ENCODE measurements around the gene AGPAT1.
A peak's percentile ranks its signal among the peaks of the same experiment; 100 is the strongest.

The AGPAT1 gene

DNA sequence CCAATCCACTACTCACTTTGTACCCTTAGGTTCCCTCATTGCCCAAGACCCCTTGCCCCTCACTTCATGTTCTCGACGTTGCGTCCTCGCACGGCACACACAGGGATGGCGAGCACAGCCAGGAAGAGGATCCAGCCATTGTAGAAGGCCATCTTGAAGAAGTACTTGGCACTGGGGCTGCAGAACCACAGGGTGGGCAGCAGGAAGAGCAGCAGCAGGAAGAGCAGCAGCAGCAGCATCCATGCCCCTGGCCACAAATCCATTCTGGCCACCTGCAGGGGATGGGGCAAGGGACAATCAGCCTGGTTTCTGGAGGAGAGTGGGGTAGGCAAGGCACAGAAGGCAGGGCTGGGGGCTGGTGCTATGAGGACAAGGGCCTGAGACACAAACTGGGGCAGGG is 4.7 kb downstream of the AGPAT1 start:
- no peak for DNase-seq (ENCODE audit: low read depth in 4 of 4, low spot score in 1 of 4)

DNA sequence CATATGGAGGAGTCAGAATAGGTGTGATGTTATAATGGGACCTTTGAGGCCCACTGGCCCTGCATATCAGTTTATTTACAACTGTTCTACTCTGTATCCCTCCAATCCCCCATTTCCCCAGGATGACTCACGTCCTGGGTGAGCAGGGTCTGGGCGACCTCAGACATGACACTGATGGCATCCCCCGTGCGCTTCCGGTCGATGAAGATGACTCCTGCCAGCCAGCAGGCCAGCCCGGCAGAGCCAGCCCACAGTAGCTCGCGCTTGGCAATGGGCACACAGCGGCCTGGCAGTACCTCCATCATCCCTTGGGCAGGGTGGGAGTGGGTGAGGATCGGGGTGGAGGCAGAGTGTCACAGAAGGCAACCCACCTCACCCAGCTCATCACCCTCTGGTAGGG is 5.6 kb downstream of the AGPAT1 start:
- DNase-seq (ENCODE audit: low read depth in 4 of 4, low spot score in 1 of 4) = no peak

DNA sequence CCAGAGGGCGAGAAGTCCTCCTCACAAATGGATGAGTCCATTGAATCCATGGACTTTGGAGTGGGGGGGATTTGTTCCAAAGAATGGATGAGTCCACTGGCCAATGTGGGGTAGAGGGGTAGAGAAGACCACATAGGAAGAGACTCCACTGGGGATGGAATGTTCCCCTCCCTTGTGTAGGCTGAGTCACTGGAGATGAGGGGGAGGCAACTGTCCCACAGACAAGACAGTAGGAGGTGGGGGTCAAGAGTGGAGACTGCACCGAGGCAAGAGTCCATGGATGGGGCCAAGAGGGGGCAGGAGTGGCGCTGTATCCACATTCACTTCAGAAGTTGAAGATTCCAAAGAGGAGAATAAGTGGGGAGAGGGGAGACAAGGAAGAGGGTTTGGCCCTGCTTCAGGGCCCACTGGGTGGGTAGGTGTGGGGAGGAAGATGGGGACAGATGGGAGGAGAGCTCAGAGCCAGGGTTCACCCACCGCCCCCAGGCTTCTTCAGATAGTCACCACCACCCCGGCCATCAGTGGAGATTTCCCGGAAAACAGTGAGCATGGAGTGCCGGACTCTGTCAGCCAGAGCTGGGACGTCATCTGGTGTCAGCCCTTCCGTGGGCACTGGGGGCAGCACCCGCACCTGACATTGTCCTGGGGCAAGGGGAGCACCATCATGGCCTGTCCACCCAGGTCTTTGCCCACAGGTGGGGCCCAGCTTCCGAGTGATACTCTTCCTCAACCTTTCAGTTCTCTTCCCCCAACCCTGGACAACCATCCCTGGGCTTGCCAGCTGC is 6.9 kb downstream of the AGPAT1 start:
- no peak for DNase-seq (ENCODE audit: low read depth in 4 of 4, low spot score in 1 of 4)

DNA sequence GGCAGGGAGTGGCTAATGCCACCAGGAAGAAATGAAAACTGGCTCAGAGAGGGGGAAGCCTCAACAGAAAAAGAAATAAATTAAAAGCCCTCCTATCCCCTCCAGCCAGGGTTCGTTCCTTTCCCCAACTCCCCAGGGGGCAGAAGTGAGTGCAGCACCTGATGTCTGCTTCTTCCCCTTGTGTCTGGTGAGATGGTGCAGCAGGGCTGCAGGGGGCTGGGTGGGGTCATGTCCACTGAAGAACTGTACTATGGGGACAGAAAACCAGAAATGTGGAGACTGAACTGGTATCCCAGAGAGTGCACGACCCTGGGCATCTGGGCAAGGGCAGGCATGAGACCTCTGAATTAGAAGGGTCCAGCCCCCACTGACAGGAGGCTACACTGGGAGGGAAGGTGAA is 7.5 kb downstream of the AGPAT1 start:
- no peak for DNase-seq (ENCODE audit: low read depth in 4 of 4, low spot score in 1 of 4)

DNA sequence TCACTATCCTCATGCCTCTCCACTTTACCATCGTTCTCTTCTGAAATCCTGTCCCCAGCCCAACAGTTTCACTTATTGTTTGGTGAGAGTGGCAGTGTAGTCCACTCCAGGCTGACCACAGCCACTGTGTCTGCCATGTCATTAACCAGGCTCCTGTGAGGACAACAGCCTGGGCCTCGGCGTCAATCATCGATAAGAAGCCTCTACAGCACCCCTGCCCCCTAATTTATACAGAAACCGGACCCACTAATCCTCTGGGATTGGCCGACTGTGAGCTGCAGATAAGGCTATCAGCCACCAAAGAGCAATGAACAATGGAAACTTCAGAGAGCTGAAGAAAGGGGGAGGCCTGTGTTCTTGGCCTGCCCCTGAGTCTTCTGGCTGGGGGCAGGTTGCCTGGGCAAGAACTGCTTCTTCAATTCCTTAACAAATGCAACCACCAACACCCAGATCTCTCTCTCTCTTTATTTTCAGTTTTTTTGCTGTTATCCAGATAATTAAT is 8.1 kb downstream of the AGPAT1 start:
- no peak for DNase-seq (ENCODE audit: low read depth in 4 of 4, low spot score in 1 of 4)

DNA sequence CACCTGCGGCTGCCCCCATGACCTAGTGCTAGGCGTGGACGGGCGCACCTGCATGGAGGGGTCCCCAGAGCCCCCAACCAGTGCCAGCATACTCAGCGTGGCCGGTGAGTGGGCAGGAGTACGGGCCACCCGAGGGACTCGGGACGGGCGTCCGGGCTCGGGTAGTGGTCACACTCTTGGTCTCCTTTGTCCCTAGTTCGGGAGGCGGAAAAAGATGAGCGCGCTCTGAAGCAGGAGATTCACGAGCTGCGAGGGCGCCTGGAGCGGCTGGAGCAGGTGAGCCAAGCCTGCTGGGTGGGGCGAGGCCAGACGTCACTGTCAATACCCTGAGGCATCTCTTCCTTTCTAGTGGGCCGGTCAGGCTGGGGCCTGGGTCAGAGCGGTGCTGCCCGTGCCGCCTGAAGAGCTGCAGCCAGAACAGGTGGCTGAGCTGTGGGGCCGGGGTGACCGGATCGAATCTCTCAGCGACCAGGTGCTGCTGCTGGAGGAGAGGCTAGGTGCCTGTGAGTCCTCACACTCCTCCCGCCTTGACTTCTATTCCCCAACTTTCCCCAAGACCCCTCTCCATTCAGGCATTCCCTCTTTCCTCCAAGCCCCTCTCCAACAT is 8.6 kb downstream of the AGPAT1 start:
- DNase-seq (ENCODE audit: low read depth in 4 of 4, low spot score in 1 of 4) = no peak

DNA sequence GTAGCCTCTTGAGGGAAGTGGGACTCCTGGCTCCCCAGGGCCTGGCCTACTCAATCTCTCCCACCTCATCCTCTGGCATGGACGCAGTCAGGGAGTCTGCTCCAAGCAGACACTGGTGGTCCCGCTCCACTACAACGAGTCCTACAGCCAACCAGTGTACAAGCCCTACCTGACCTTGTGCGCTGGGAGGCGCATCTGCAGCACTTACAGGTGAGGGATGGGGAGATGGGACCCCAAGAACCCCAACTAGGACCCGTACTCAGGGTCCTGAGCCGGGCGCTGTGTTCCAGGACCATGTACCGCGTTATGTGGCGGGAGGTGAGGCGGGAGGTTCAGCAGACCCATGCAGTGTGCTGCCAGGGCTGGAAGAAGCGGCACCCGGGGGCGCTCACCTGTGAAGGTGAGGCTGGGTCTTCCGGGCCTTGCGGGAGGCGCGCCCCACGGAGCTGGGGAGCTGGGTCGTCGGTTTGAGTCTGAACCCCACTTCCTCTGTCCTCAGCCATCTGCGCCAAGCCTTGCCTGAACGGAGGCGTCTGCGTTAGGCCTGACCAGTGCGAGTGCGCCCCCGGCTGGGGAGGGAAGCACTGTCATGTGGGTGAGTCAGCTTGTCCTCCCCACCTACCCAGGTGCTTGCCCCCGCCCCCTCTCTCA is 9.3 kb downstream of the AGPAT1 start:
- DNase-seq (ENCODE audit: low read depth in 4 of 4, low spot score in 1 of 4) = no peak

DNA sequence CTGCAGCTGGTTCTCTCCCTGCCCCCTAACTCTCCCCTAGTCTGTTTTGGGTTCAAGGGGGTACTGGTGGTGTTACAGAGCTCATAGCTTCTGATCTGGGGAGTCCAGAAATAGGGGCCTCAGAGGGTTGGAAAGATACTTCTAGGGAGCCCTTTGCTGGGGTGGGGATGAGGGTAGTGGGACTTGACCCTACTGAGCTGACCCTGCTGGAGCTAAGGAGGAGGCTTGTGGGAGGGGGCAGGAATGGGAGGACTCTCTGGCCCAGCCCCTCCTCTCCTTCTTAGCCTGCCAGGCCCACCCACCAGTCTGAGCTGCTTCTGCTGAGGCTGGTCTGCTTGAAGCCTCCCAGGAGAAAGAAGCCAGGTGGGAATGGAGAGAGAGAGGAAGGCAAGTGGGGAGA is 11.6 kb downstream of the AGPAT1 start, which contains the start of gene EGFL8:
EGFL8 (plus strand) TSS at position 301 of the 400 bp plus-strand sequence. CDS start 1,571 bp downstream, outside the sequence.
- DNase-seq (ENCODE audit: low read depth in 4 of 4, low spot score in 1 of 4) = no peak

DNA sequence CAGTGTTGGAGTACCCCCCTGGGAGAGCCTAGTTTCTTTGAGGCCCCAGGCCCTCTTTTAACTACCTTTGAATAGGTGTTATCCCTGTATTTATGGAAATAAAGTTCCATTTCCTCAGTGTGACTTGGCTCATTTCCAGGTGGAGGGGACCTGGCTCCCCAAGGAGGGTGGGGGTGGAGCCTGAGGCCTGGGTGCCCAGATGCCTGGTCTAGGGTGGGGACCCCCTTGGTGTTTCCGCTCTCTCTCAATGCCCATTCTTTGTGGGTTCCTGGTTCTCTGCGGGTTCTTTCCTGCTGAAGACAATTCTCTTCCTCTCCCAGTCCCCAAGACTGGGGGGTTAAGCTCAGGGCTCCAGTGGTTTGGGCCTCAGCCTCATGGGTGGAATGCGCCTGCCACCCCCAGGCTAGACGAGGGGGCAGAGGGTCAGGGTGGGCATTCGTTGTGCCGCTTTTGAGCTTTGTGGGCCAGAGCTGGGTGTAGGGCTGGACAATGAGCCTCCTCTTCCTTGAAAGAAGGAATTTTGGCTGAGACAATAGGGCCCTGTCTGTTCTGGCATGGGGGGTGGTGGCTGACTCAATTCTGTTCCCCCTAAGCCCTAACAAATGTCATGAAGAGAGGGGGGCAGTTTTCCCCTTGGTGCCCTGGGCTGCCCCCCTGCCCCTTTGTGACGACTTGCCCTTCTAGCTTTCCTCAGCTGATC is 12.2 kb downstream of the AGPAT1 start:
- no peak for DNase-seq (ENCODE audit: low read depth in 4 of 4, low spot score in 1 of 4)

DNA sequence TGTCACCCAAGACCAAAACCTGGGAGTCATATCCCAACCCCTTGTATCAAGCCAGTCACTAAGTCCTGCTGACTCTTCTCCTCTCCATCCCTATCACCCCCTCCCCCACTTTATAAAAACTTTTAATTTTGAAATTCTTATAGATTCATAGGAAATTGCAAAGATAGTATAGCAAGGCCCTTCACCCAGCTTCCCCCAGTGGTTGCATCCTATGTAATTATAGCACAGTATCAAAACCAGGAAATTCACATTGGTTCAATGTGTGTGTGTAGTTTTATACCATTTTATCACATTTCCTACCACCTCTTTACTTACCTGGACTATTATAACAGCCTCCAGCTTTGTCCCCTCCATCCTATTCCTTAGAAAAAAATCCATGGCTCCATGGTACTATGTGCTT is 17.8 kb downstream of the AGPAT1 start:
- no peak for DNase-seq (ENCODE audit: low read depth in 4 of 4, low spot score in 1 of 4)

DNA sequence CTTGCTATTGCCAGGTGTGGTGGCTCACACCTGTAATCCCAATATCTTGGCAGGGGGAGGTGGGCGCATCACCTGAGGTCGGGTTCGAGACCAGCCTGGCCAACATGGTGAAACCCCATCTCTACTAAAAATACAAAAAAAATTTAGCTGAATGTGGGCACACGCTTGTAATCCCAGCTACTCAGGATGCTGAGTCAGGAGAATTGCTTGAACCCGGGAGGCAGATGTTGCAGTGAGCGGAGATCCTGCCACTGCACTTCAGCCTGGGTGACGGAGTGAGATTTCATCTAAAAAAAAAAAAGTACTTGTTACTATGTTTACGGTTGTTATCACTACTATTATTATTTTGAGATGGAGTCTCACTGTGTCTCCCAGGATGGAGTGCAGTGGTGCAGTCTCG is 19.0 kb downstream of the AGPAT1 start:
- DNase-seq (ENCODE audit: low read depth in 4 of 4, low spot score in 1 of 4) = no peak

DNA sequence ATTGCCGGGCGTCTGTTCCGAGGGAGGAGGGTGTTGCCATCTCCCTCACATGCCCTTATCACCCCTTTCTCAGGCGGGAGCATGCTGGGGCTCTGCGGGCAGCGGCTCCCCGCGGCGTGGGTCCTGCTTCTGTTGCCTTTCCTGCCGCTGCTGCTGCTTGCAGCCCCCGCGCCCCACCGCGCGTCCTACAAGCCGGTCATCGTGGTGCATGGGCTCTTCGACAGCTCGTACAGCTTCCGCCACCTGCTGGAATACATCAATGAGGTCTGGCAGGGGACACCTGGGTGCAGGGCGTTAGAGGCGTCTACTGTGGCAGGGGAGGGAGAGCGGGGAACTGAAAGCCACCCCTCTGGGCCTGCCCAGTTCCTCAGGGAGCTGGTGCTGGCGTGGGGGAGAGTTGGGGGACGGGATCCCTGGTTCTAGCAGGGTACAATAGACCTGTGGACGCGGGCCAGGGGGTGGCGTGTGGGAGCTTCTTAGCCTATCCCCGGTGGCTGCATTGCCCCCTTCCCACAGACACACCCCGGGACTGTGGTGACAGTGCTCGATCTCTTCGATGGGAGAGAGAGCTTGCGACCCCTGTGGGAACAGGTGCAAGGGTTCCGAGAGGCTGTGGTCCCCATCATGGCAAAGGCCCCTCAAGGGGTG is 21.2 kb downstream of the AGPAT1 start:
- peak in 2 of 4 experiments; percentile 40 to 47 for DNase-seq (ENCODE audit: low read depth in 4 of 4, low spot score in 1 of 4)

DNA sequence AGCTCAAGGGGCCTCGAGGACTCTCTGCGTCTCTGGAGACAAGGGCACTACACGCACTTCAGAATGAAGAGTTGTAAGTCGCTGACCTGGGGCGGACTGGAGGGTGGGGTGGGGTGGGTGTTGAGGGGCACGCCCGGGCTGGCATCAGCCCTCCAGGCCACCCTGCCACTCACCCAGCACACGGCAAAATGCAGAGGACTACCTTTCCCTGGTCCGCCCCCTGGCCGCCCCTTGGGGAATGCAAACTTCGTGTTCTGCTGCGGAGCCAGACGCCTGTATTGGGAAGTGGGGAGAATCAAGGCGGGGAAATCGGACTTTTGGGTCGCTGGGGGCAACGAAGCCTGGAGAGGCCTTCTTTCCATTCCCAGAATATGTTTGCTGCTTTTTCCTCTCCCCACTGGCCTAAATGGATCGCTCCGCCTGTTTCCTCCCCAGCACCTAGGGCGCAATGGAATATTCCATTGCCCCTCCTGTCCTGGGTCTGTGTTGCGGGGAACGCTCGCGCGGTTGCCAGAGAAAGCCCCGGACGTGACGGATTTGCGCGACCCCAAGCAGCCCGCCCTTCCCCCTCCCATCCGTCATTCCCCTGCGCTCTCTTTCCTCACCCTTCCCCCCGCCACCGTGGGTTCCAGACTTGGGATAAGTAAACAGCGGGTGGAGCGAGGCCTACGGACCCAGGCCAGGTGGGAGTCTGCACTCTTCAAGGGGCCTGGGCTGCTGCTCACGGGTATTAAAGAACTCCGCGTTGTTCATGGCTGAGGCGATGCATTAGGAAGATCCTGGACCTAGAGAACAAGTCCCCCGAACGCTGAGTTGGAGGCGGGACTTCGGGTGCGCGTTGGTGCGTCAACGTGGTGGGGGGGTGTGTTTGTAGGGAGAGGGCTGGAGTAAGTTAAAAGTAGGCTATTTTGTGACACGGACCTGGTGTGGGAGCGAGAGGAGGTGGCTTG is 22.0 kb downstream of the AGPAT1 start, which contains the start of gene PPT2:
PPT2 (plus strand) TSS at position 578 of the 950 bp plus-strand sequence. CDS start 454 bp downstream, outside the sequence.
- DNase-seq (ENCODE audit: low read depth in 4 of 4, low spot score in 1 of 4) = peak; percentile 48 to 75 (median 59)

DNA sequence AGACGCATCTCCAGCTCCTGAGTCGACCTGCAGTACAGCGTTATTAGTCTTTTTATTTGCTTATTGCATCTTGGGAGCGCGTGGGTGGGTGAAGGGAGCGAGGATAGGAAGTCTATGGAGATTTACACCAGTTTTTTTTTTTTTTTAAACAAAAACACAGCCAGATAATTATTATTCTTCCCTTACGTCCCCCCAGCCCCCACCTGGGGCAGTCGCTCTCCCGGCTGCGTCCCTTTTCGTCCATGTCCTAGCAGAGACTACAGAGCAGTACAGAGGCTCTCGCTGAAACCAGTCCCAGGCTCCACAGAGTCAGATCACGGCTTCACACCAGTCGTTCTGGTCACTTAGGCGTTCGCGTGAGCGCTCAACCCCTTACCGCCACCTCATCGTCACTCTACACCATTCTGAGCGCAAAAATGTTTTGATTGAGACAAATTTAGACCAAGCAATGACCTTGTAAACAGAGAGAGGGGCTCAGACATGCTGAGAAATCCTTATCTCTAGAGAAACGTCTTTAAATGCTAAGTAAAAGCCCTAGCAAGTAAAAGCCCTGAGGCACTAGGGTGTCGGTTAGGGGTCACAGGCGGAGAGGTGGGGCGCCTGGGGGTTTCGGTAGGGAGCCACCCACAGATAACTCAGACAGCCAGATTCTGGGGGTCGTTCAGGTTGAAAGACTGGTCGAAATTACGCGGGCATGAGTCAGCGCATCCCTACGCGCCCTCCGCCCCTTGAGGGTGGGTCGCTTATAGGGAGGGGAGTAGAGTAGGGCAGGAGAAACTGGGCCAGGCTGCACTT is 22.9 kb downstream of the AGPAT1 start:
- DNase-seq (ENCODE audit: low read depth in 4 of 4, low spot score in 1 of 4) = no peak

DNA sequence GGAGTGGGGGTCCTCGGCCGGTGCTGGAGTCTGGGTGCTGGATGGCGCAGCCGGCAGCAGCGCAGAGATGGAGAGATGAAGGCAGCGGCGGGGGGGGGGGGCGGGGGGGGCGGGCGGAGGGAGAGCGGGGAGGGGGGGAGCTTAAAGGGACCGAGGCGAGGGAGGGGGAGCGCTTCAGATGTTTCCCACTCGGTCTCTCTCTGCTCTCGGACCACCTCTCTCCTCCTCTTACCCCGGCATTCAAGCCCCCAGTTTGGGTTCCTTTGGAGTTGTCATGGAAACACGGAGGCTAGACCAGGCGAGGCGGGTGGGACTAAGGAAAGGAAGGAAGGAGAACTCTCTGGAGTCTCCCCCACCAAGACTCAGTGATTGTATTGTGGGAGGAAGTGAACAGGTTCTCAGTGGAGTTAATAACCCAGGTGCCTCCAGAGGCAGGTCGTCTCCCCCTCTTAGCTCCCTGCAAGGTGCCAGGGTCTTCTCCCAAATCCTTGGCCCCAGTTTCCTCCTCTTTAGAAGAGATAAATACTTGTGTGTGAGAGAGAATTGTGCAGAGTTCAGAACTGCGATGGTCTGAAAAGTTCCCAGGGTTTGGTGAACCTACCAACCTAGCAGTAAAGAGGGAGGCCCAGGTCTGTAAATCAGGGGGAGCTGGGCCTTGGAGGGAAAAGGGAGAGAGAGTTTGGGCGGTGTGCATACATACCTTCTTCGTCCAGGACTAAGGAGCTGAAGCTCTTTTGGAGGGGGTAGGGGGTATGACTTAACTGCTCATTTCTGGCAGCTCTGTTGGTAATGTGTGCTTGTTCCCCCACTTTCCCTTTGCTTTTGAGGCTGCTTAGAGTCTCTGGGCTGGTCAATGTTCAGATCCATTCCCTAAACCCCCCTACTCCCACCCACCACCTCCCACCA is 23.8 kb downstream of the AGPAT1 start, which contains the start of gene PRRT1:
PRRT1 (minus strand) TSS at position 77 of the 906 bp plus-strand sequence. CDS start 112 bp downstream, outside the sequence.
- DNase-seq (ENCODE audit: low read depth in 4 of 4, low spot score in 1 of 4) = no peak

DNA sequence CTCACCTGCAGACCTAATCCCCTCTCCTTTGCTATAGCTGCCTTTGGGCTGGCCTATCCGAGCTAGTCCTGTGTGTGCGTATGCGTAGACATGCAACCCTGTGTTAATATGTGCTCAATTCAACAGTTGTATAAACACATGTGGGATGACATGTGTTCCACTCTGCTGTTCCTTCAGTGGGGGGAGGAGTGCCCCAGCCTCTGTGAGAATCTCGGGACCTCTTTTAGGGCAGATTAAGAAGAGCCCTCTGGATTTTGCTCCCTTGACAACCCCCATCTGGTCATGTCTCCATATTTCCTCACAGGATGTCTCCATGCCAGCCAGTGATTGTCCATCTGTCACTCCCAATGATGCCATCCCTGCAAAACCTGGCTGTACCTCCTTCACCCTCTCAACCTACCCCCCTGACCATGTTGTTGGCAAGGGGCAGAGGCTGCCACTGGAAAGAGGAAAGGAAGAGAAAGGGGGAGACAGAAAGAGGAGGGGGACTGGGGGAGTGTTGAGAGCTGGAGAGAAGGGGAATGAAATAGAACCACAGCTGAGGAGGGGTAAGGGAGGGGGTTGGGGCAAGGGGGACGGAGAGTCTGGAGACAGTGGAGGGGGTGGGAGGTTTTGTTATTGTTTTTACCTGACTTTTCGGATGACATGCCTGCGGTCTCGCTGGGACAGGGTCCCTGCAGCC is 24.6 kb downstream of the AGPAT1 start:
- no peak for DNase-seq (ENCODE audit: low read depth in 4 of 4, low spot score in 1 of 4)

Data from stimulated activated CD4-positive, alpha-beta T cell treated with anti-CD3 and anti-CD28 coated beads, Interleukin-1b, Interleukin-23, amount 100 ng/mL, for 24 hours (primary cell).